ENCODE measurements around the gene RPH3AL.
"Not testable (repeated sequence)": the region's sequence is repeated elsewhere in the genome, so short reads cannot be mapped to it uniquely, and the experiment has no call there.

The RPH3AL gene

DNA sequence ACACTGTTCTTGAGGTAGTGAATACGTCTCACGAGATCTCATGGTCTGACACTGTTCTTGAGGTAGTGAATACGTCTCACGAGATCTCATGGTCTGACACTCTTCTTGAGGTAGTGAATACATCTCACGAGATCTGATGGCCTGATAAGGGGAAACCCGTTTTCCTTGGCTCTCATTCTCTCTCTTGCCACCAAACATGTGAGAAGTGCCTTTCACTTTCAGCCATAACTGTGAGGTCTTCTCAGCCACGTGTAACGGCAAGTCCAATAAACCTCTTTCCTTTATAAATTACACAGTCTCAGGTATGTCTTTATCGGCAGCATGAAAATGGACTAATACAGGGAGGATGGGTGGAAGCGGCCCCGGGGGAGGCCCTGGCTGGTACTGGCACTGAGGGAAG lies 184.0 kb downstream of the RPH3AL start:
- DNase-seq = not testable (repeated sequence)

DNA sequence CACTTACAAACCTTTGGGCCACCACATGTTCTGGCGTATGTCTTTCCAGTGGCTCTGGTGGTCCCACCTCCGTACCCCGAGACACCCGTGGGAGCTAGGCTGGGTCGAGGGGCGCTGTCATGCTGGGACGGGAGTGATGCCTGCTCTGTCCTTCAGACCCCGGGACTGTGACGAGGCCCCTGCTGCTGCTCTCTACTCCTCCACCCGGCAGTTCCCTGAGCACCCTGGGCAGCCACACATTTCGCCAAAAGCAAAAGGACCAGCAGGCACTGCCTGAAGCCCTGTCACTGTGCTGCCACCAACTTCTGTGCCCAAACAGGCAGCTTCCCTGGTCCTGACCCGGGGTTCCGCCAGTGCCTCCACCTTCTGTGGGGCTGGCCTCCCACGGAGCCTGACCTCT lies 186.7 kb downstream of the RPH3AL start:
- DNase-seq = no peak

GRCh38 chr17:164303-165235 lies 188.0 kb downstream of the RPH3AL start:
- DNase-seq = no peak

DNA sequence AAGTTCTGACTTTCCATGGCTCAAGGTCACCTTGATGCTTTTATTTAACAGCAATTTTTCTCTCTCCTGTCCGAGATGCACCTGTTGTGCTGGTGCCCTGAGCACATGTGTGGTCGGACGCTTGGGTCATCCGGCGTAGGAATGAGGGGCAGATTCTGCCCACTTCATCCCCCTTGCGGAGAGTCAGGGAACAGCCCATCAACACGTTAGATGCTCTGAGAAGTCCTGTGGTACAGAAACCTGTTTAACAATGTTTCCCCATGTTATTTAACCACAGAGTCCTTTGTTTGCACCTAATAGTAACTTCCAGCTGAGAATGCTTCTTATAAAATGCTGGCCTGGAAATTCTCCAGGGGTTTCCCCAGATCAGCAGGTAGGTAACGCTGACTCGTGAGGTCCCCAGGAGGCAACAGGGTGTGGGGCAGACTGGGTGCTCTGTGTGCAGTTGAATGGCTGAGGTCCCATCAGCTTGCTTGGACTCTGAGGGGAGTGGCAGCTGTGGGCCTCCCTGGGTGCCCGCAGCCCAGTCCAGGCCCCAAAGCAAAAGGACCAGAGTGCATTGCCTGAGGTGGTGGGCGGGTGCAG lies 189.0 kb downstream of the RPH3AL start:
- no peak for DNase-seq

DNA sequence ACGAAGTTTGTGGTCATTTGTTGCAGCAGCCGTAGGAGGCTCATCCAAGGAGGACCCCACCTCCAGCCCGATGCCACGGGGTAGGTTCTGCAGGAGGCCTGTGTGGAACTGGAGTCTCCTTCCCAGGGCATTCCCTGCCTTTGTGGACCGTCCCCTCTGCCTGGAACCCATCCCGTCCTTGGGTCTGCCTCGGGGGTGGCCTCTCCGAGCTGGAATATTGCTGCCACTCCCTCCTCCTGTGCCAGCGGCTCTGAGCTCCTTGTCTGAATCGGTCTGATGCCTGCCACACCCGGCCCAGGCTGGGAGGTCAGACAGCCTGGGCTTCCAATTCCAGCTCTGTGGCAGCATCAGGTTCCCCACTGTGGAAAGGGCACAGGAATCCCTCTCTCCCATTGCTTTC lies 189.9 kb downstream of the RPH3AL start:
- no peak for DNase-seq
